NCI-H2227 treated with DMSO at 0.1 percent for 48 hours (cell line): ENCODE results near the gene SLX1B.
"Not testable (repeated sequence)": the region's sequence is repeated elsewhere in the genome, so short reads cannot be mapped to it uniquely, and the experiment has no call there.

Source experiments
- DNase-seq: peaks from one replicate; lab custom pipeline; 2025; lab: John Stamatoyannopoulos, UW

SLX1B gene

GRCh38 chr16:29454269-29454668 lies at the start of gene SLX1B, which contains the start of gene BOLA2:
Gene SLX1B, plus strand, starts transcription at chr16:29454533.
Gene BOLA2, minus strand, starts transcription at chr16:29454351. Its CDS starts 98 bp downstream, at chr16:29454253.
- DNase-seq = not testable (repeated sequence)

DNA sequence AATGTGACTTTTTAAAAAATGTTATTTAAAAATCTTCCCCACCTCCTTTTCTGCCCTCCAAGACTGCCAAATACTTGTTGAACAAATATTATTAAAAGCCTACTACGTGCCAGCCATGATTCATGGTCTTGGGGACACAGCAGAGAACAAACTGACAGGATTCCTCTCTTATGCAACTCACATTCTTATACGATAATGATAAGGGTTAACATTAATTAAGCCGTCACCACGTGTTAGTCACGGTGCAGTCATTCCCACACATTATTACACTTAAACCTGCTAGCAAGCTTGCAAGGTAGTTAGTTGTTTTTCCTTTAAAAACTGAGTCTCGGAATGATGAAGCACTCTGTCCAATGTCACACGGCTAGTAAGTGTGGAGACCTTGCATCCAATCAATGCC lies 49.1 kb upstream of the SLX1B start:
- not testable (repeated sequence) for DNase-seq

GRCh38 chr16:29423587-29423986 lies 30.7 kb upstream of the SLX1B start:
- not testable (repeated sequence) for DNase-seq

DNA sequence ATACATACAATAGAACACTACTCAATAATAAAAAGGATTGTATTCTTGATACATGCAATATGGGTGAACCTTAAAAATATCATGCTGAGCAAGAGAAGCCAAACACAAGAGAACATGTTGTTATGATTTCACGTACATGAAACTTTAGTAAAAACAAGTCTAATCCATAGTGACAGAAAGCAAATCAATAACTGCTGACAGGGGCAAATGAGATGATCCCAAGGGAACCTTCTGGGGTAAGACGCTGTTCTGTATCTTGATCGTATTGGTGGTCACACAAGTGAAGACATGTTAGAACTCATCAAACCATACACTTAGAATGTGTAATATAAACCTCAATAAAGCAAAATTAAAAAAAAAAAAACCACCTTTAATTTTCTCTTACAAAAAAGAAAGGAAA lies 28.9 kb upstream of the SLX1B start:
- not testable (repeated sequence) for DNase-seq

DNA sequence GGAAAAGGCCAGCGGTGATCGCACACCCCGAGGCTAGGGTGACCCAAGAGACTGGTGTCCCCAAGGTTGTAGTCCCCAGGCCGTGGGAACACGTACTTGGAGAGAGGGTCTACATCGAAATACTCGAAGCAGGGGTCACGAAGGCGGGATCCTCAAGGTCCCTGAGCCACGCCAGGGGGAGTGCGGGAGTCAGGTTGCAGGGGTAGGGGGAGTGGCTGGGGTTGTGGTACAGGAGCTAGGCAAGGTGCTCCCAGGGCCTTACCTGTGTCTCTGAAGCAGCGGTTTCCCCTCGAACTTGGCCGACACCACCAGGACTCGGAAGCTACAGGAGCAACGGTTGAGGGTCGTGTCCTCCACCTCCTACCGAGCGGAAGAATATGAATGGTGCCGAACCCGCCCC lies 579 bp upstream of the SLX1B start:
- DNase-seq = not testable (repeated sequence)

GRCh38 chr16:29454828-29455227 lies 495 bp downstream of the SLX1B start:
- not testable (repeated sequence) for DNase-seq

DNA sequence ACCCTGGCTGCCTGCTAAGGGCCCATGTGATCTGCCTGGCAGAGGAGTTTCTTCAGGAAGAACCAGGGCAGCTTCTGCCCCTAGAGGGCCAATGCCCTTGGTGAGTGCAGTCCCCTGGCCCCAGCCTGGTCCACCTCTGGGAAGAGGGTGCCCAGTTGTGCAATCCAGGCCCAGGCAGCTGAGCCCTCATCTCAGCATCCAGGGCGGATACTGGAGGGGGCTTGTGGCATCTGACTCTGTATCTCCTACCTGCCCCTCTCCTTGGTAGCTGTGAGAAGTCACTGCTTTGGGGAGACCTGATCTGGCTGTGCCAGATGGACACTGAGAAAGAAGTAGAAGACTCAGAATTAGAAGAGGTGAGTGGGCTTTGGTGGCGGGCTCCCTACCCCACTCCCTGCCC lies 3.3 kb downstream of the SLX1B start:
- not testable (repeated sequence) for DNase-seq

DNA sequence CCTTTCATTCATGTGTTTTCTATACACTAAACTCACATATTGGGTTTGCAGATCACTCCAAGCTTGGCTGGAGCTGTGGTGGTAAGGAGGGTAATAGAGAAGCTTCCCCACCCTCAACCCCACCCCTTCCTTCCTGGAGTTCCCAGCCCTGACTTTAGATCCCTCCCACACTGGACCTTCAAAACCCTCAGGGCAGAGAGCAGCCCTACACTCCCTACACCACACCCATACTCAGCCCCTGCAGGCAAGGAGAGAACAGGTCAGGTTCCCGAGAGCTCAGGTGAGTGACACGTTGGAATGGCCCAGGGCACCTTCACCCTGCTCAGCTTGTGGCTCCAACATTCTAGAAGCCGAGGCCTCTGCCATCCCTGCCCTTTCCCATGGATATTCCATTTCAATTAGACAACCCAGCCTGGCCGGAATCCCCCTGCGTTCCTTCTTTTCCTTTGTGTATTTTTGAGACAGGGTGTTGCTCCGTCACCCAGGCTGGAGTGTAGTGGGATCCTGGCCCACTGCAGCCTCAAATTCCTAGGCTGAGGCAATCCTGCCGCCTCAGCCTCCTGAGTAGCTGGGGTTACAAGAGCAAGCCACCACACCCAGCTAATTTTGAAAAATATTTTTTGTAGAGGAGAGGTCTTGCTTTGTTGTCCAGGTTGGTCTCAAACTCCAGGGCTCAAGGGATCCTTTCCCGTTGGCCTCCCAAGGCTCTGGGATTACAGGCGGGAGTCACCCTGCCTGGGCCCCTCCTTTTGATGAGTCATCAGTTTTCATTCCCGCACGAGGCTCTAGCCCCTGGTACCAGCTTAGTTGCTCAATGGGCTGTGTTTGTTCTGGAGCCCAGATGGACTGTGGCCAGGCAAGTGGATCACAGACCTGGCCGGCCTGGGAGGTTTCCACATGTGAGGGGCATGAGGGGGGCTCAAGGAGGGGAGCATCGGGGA lies 5.6 kb downstream of the SLX1B start, which contains the start of gene SULT1A4:
Gene SULT1A4, plus strand, starts transcription at position 208 of the 941 bp plus-strand sequence. CDS start 1,473 bp downstream, outside the sequence.
- not testable (repeated sequence) for DNase-seq

DNA sequence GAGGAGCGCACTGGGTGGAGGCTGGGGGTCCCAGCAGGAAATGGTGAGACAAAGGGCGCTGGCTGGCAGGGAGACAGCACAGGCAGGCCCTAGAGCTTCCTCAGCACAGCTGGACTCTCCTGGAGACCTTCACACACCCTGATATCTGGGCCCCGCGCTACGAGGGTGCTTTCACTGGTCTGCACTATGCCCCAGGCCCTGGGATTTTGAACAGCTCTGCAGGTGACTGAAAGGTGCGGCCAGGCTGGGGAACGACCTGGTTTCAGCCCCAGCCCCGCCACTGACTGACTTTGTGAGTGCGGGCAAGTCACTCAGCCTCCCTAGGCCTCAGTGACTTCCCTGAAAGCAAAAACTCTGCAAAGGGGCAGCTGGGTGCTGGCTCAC lies 6.3 kb downstream of the SLX1B start:
- DNase-seq = not testable (repeated sequence)

DNA sequence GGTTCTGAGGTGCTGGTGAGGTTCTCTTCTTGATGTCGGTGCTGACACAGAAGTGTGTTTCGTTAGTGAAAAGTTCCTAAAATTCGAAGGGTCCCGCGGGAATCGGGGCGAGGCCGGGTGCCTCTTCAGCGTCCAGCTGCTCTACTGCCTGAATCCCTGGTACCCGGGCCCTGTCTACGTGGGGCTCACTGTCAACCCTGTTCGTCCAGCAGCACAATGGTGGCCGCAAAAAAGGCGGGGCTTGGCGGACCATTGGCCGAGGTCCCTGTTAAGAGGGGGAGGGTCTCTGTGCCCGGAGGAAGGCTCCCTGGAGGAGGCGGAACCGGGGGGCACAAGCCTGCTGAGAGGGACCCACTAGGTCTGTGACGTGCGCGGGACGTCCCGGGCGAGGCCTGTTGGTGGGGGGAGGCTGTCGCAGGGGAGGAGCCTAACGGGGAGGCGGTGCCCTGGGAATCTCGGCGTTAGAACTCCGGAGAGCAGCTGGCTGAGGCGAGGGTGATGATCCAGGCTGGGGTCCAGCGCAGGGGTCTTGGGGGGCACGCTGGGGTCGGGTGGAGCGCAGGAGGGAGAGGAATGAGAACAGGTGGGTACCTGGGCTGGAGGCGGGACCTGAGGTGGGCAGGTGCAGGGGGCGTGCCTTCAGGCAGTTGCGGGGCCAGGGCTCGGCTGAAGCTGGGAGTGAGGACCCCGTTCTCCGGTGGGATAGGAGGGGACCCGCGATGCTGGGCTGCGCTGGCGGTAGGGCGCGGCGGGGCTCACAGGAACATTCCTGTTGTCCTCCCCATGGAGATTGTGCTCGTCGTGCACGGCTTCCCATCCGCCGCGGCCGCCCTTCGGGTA lies 11.9 kb downstream of the SLX1B start:
- DNase-seq = not testable (repeated sequence)

DNA sequence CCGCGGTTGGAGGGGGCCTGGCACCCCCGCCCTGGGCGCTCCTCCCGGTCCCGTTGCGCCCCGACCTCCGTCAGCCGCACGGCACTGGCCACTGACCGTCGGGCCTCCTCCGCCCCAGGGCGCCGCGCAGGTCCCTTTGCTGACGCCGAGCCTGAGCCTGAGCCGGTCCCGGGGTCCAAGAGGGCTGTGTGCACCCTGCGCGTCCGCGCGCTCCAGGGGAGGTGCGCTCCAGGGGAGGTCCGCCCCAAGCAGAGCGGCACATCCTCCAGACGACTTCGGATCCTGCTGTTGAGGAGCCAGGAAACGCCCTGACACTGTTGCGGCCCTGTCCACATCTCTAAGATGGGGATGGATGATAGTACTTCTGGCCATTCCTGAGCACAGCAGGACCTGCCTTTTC lies 12.6 kb downstream of the SLX1B start:
- DNase-seq = not testable (repeated sequence)

- DNase-seq = not testable (repeated sequence)
These were observed 13.5 kb downstream of the SLX1B start for GRCh38 chr16:29467654-29468366.

- DNase-seq = not testable (repeated sequence)
These were observed 15.3 kb downstream of the SLX1B start for GRCh38 chr16:29469660-29470059.

GRCh38 chr16:29472065-29472464 lies 17.7 kb downstream of the SLX1B start:
- DNase-seq = not testable (repeated sequence)

- not testable (repeated sequence) for DNase-seq
These were observed 27.9 kb downstream of the SLX1B start for GRCh38 chr16:29482276-29482675.

- DNase-seq = not testable (repeated sequence)
These were observed 52.0 kb downstream of the SLX1B start, which contains the start of gene NPIPB12 for GRCh38 chr16:29506308-29506707. Gene NPIPB12, minus strand, starts transcription at chr16:29506408.
